CD4-positive, alpha-beta T cell (primary cell): Measurements from ENCODE around the gene EML6. TPM values are rescaled to one million over a fixed set of nuclear protein-coding genes. Genes with fewer than 3 reads are reported as not detected.

Experiments
- ATAC-seq: fragments of 200-7000 bp; cut with Tn5 transposase; one replicate; pipeline ENCODE4 v1.10.0; 2022; ENCODE audit warnings: mild to moderate bottlenecking; ENCODE audit not compliant: poor library complexity
- CTCF ChIA-PET: fragments of 350-600 bp; sonication (Branson Sonifier 250); formaldehyde crosslinking; loops from one replicate; lab custom pipeline; 2021; ENCODE audit warnings: antibody characterized with exemption, inconsistent platforms; lab: Charles Lee
- POLR2A ChIA-PET: fragments of 350-600 bp; sonication (Branson Sonifier 250); formaldehyde crosslinking; loops from one replicate; lab custom pipeline; 2021; ENCODE audit warnings: antibody characterized with exemption, inconsistent platforms; lab: Charles Lee
- DNase-seq, 14 experiments: peaks; one replicate each; pipeline ENCODE4 v3.0.0-alpha.2; 2013 to 2020; ENCODE audit warnings: mixed read lengths in 2 of 14
- H3K27ac ChIP-seq, 2 donors: one replicate each; pipeline versions ENCODE4 v1.5.1 to v1.7.0; 2013; ENCODE audit warnings: low read length in 2 of 2, low read depth in 1 of 2, mild to moderate bottlenecking in 1 of 2
- H3K27me3 ChIP-seq, 2 experiments: 1 replicate in 1 of 2; 2 replicates in 1 of 2; pipeline versions ENCODE4 v1.6.1 to v1.7.0; 2013; ENCODE audit warnings: low read length in 2 of 2, control low read depth in 1 of 2, mild to moderate bottlenecking in 1 of 2, moderate library complexity in 1 of 2; ENCODE audit not compliant: insufficient read depth in 2 of 2, control insufficient read depth in 1 of 2
- H3K36me3 ChIP-seq: one replicate; pipeline ENCODE4 v1.6.1; 2013; ENCODE audit warnings: low read length, control low read depth; ENCODE audit not compliant: insufficient read depth
- H3K4me1 ChIP-seq: one replicate; pipeline ENCODE4 v1.6.1; 2013; ENCODE audit warnings: low read length, control low read depth; ENCODE audit not compliant: insufficient read depth
- H3K4me3 ChIP-seq: one replicate; pipeline ENCODE4 v1.5.1; 2013; ENCODE audit warnings: mild to moderate bottlenecking, low read length, moderate library complexity
- H3K9me3 ChIP-seq, 2 experiments: 1 replicate in 1 of 2; 2 replicates in 1 of 2; pipeline versions ENCODE4 v1.6.1 to v1.7.0; 2013; ENCODE audit warnings: low read length in 2 of 2, mild to moderate bottlenecking in 2 of 2, control low read depth in 1 of 2, moderate library complexity in 1 of 2; ENCODE audit not compliant: control insufficient read depth in 1 of 2, insufficient read depth in 1 of 2
- H3K27ac Mint-ChIP-seq: one replicate; pipeline ENCODE4 v1.8.0; 2020; ENCODE audit warnings: mixed read lengths
- H3K27me3 Mint-ChIP-seq: one replicate; pipeline ENCODE4 v1.8.0; 2021; ENCODE audit warnings: mixed read lengths
- H3K36me3 Mint-ChIP-seq: one replicate; pipeline ENCODE4 v1.8.0; 2021; ENCODE audit warnings: low read depth, mixed read lengths
- H3K4me1 Mint-ChIP-seq: one replicate; pipeline ENCODE4 v1.8.0; 2021; ENCODE audit warnings: low read depth, mixed read lengths
- H3K4me3 Mint-ChIP-seq: one replicate; pipeline ENCODE4 v1.8.0; 2020; ENCODE audit warnings: mild to moderate bottlenecking, mixed read lengths
- H3K9me3 Mint-ChIP-seq: one replicate; pipeline ENCODE4 v1.8.0; 2020; ENCODE audit warnings: mixed read lengths
- intact Hi-C, 2 experiments: fragments of 100-400 bp; cut with DNase I in 1 of 2; cut with micrococcal nuclease in 1 of 2; formaldehyde crosslinking; loops; one replicate each; pipeline versions ENCODE4 v1.15.1 to v1.9.0; 2023 to 2025; cut with DNase I, micrococcal nuclease
- total RNA-seq, 174 experiments: library from RNA in 2 of 174; stranded (reverse) in 2 of 174; gene quantifications; one replicate each; pipeline ENCODE4 v1.2.3 and lab custom pipeline; 2021 to 2026
- TF ChIP-seq, protein P1 (sequence below): fragments of 200-600 bp; IDR thresholded peaks from one replicate; pipeline ENCODE4 v1.8.0; 2022; ENCODE audit warnings: antibody characterized with exemption, mild to moderate bottlenecking

EML6 gene
- total RNA-seq, 2 experiments from 2014 or later = 0.22 to 0.34 TPM

DNA sequence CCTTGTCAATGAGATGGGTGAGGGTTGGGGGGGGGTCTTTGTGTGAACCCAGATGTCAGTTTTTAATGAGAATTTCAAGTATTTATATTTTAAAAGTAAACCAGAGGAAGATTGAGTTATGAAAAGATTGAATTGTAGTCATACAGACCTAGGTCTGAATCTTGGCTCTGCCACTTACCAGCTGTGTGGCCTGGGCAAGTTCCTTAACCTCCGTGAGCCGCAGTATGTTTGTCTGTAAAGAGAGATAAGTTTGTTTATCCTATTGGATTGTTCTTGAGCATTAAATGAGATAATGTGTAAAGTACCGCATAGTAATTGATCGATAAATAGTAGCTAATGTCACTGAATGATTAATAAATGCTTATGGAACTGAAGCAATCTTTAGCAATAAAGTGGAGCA lies 63.8 kb downstream of the EML6 start:
- DNase-seq (no peak), ATAC-seq (no peak)
- Histone ChIP-seq H3K27me3 (no peaks in the 10 kb centered on the region), H3K9me3 (no peaks in the 10 kb centered on the region), H3K36me3 (no peaks in the 10 kb centered on the region), H3K27ac (no peak overlapping the region), H3K4me1 (no peaks in the 10 kb centered on the region), H3K4me3 (no peak overlapping the region)
- H3K27me3 Mint-ChIP-seq = no peaks in the 10 kb centered on the region
- H3K4me3 Mint-ChIP-seq = no peak overlapping the region
- intact Hi-C loops = no loop called here
- ChIA-PET CTCF (interaction anchor here (0.6 kb wide), 1 partner anchor 627 kb away, joined by 3 read pairs; no protein-coding TSS in a partner anchor), POLR2A (no interaction called here)
- H3K27ac Mint-ChIP-seq = no peak overlapping the region
- no peaks in the 10 kb centered on the region for H3K4me1 Mint-ChIP-seq
- TF ChIP-seq, protein P1, sequence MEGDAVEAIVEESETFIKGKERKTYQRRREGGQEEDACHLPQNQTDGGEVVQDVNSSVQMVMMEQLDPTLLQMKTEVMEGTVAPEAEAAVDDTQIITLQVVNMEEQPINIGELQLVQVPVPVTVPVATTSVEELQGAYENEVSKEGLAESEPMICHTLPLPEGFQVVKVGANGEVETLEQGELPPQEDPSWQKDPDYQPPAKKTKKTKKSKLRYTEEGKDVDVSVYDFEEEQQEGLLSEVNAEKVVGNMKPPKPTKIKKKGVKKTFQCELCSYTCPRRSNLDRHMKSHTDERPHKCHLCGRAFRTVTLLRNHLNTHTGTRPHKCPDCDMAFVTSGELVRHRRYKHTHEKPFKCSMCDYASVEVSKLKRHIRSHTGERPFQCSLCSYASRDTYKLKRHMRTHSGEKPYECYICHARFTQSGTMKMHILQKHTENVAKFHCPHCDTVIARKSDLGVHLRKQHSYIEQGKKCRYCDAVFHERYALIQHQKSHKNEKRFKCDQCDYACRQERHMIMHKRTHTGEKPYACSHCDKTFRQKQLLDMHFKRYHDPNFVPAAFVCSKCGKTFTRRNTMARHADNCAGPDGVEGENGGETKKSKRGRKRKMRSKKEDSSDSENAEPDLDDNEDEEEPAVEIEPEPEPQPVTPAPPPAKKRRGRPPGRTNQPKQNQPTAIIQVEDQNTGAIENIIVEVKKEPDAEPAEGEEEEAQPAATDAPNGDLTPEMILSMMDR = no peak
- no peaks in the 10 kb centered on the region for H3K9me3 Mint-ChIP-seq
- H3K36me3 Mint-ChIP-seq = no peaks in the 10 kb centered on the region

GRCh38 chr2:54787755-54788366 lies 64.4 kb downstream of the EML6 start:
- ChIA-PET POLR2A (no interaction called here), CTCF (interaction anchor here (0.6 kb wide), 1 partner anchor 627 kb away, joined by 3 read pairs; no protein-coding TSS in a partner anchor)
- DNase-seq (no peak), ATAC-seq (no peak)
- Histone ChIP-seq H3K27ac (no peak overlapping the region), H3K27me3 (no peaks in the 10 kb centered on the region), H3K9me3 (no peaks in the 10 kb centered on the region), H3K36me3 (no peaks in the 10 kb centered on the region), H3K4me3 (no peak overlapping the region), H3K4me1 (no peaks in the 10 kb centered on the region)
- no peak overlapping the region for H3K4me3 Mint-ChIP-seq
- no peak overlapping the region for H3K27ac Mint-ChIP-seq
- no peaks in the 10 kb centered on the region for H3K4me1 Mint-ChIP-seq
- H3K27me3 Mint-ChIP-seq = peaks cover under 1% of the 10 kb centered on the region
- intact Hi-C loops = no loop called here
- H3K9me3 Mint-ChIP-seq = no peaks in the 10 kb centered on the region
- no peaks in the 10 kb centered on the region for H3K36me3 Mint-ChIP-seq
- TF ChIP-seq, protein P1 = no peak

DNA sequence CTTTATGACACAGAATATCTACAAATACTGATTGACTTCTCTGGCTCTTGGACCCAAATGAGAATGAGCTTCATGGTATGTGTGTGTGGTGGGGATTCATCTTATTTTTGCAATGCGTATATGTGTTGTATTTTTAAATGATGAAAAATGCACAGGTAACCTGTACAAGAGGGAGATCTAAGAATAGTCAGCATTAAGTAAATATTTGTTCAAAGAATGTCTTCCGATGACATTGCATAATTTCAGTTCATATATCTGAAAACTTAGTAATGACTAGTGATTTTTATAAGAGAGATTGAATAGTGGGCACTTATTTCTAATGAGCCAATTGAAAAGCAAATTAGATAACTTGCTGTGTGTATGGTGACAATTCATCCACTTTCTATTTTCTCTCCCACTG lies 66.4 kb downstream of the EML6 start:
- intact Hi-C loops = no loop called here
- Histone ChIP-seq H3K4me1 (no peaks in the 10 kb centered on the region), H3K27me3 (no peaks in the 10 kb centered on the region), H3K9me3 (no peaks in the 10 kb centered on the region), H3K36me3 (no peaks in the 10 kb centered on the region), H3K27ac (no peak overlapping the region), H3K4me3 (no peak overlapping the region)
- TF ChIP-seq, protein P1 = no peak
- ChIA-PET POLR2A (no interaction called here), CTCF (no interaction called here)
- no peak overlapping the region for H3K27ac Mint-ChIP-seq
- no peak overlapping the region for H3K4me3 Mint-ChIP-seq
- H3K36me3 Mint-ChIP-seq = no peaks in the 10 kb centered on the region
- DNase-seq = no peak
- H3K27me3 Mint-ChIP-seq = peaks cover 12% of the 10 kb centered on the region
- no peaks in the 10 kb centered on the region for H3K9me3 Mint-ChIP-seq
- no peak for ATAC-seq
- H3K4me1 Mint-ChIP-seq = no peaks in the 10 kb centered on the region
